Tibial nerve (tissue), 4 donors: ENCODE results near the gene IKZF5. TPM values are rescaled to one million over a fixed set of nuclear protein-coding genes. Genes with fewer than 3 reads are reported as not detected.

Experiments
- DNase-seq, 2 donors: peaks; one replicate each; pipeline ENCODE4 v3.0.0-alpha.2; 2019; ENCODE audit warnings: low spot score in 2 of 2
- H3K27ac ChIP-seq, 4 donors: fragments of 200-600 bp; sonication (generic) in 3 of 4; one replicate each; pipeline ENCODE4 v1.5.1; 2017 to 2019; ENCODE audit warnings: mild to moderate bottlenecking in 1 of 4
- H3K27me3 ChIP-seq, 2 donors: fragments of 200-600 bp; sonication (generic) in 1 of 2; one replicate each; pipeline versions ENCODE4 v1.5.1 to v1.6.0; 2017 to 2019
- H3K36me3 ChIP-seq, 3 donors: fragments of 200-600 bp; sonication (generic); one replicate each; pipeline ENCODE4 v1.5.1; 2018 to 2019
- H3K4me1 ChIP-seq, 4 donors: fragments of 200-600 bp; sonication (generic) in 3 of 4; one replicate each; pipeline ENCODE4 v1.5.1; 2017 to 2019
- H3K4me3 ChIP-seq, 4 donors: fragments of 200-600 bp; sonication (generic) in 3 of 4; one replicate each; pipeline ENCODE4 v1.5.1; 2017 to 2019; ENCODE audit warnings: mild to moderate bottlenecking in 1 of 4, moderate library complexity in 1 of 4
- H3K9me3 ChIP-seq, 4 donors: fragments of 200-600 bp; sonication (generic) in 3 of 4; one replicate each; pipeline ENCODE4 v1.5.1; 2017 to 2019
- EP300 ChIP-seq, 2 donors: sonication (generic); formaldehyde crosslinking; IDR thresholded peaks; one replicate each; pipeline ENCODE4 v1.6.1; 2017; ENCODE audit warnings: antibody characterized with exemption in 2 of 2, mild to moderate bottlenecking in 1 of 2
- POLR2A ChIP-seq, 2 donors: fragments of 450-650 bp; IDR thresholded peaks; one replicate each; pipeline ENCODE4 v1.6.1; 2017; ENCODE audit warnings: antibody characterized with exemption in 2 of 2, mild to moderate bottlenecking in 2 of 2, moderate library complexity in 2 of 2
- WGBS, 2 donors: methylation state at CpG; one replicate each; pipeline ENCODE4 v1.1.5; 2018; 5-methylcytosine and 5-hydroxymethylcytosine counted together
- total RNA-seq, 4 donors: library from RNA; depleted of rRNA; stranded (reverse); fragments of >200 nt; gene quantifications; one replicate each; pipeline ENCODE4 v1.1.0, GENCODE V29; 2016
- TF ChIP-seq, protein P1 (sequence below), 5 experiments: fragments of 200-600 bp in 3 of 5; fragments of 450-650 bp in 2 of 5; sonication (generic) in 3 of 5; IDR thresholded peaks; one replicate each; pipeline ENCODE4 v1.5.1; 2016 to 2019; ENCODE audit warnings: antibody characterized with exemption in 5 of 5, mild to moderate bottlenecking in 3 of 5, moderate library complexity in 2 of 5

IKZF5 gene
- total RNA-seq, 4 donors from 2014 or later, result 7.2 to 16.4 (median 13.8) TPM

DNA sequence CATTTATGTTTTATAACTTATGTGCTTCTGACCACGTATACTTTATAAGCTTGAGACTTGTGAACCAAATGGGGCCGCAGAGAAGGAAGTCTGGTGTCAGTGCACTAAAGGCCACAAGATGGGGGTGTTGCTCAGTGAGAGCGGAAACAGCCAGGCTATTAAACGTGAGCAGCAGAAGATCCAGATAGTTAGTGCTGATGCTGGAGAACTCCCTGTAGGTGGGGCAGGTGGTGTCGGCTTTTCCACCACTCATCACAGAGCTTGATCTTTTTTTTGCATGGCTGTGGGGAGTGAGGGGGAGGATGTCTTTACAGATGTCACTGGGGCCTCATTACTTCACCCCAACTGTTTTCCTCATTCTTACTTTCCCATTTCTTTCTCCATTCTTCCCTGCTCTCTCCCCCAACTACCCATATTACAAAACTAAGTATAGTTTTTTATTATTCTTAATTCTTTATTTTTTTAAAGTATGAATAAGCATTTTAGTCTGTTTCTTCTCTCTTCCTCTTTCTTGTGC lies 34.9 kb upstream of the IKZF5 start:
- Histone ChIP-seq H3K4me3 (no peak overlapping the region), H3K27me3 (no peaks in the 10 kb centered on the region), H3K36me3 (peaks cover 0 to 38% (median 8%) of the 10 kb centered on the region in 3 donors), H3K4me1 (no peaks in the 10 kb centered on the region), H3K27ac (no peak overlapping the region), H3K9me3 (no peaks in the 10 kb centered on the region)
- TF ChIP-seq, protein P1, sequence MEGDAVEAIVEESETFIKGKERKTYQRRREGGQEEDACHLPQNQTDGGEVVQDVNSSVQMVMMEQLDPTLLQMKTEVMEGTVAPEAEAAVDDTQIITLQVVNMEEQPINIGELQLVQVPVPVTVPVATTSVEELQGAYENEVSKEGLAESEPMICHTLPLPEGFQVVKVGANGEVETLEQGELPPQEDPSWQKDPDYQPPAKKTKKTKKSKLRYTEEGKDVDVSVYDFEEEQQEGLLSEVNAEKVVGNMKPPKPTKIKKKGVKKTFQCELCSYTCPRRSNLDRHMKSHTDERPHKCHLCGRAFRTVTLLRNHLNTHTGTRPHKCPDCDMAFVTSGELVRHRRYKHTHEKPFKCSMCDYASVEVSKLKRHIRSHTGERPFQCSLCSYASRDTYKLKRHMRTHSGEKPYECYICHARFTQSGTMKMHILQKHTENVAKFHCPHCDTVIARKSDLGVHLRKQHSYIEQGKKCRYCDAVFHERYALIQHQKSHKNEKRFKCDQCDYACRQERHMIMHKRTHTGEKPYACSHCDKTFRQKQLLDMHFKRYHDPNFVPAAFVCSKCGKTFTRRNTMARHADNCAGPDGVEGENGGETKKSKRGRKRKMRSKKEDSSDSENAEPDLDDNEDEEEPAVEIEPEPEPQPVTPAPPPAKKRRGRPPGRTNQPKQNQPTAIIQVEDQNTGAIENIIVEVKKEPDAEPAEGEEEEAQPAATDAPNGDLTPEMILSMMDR (IDR thresholded peaks at IDR 0.05), result peak; percentile 49 to 61 (median 52)
- no peak for TF ChIP-seq EP300 (IDR thresholded peaks at IDR 0.05)
- TF ChIP-seq POLR2A (IDR thresholded peaks at IDR 0.05), result no peak
- 3 to 9% methylated on average over 5 of the region's 5 CpGs for WGBS, 2 donors
- DNase-seq, result peak in 1 of 2 donors; percentile 12

- H3K4me3 ChIP-seq, result no peak overlapping the region
- no peak for TF ChIP-seq POLR2A (IDR thresholded peaks at IDR 0.05)
- TF ChIP-seq, protein P1 (IDR thresholded peaks at IDR 0.05), result no peak
- TF ChIP-seq EP300 (IDR thresholded peaks at IDR 0.05), result no peak
- WGBS, 2 donors, result 83 to 87% methylated on average over 12 of the region's 12 CpGs
- no peaks in the 10 kb centered on the region for H3K4me1 ChIP-seq
- no peaks in the 10 kb centered on the region for H3K27me3 ChIP-seq
- DNase-seq, result no peak
- H3K9me3 ChIP-seq, result no peaks in the 10 kb centered on the region
- peaks cover 0 to 38% (median 7%) of the 10 kb centered on the region in 3 donors for H3K36me3 ChIP-seq
- no peak overlapping the region for H3K27ac ChIP-seq
Measured at GRCh38 chr10:123042708-123043408, 34.3 kb upstream of the IKZF5 start.

DNA sequence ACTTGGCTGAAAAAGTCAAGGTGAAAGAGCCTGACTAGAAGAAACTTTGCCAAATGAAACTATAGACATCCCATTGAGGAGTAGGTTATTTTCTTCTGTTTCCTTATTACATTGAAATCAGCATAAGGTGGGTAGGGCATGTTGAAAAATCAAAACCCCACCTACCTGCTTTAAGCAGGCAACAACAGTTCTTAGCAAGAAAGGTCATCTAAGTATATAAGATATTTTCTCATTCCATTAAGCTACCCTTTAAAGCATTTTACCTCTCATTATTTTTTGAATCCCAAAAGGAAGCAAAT lies 31.0 kb upstream of the IKZF5 start:
- DNase-seq, result no peak
- Histone ChIP-seq H3K36me3 (peaks cover 0 to 51% (median 0%) of the 10 kb centered on the region in 3 donors), H3K27ac (no peak overlapping the region), H3K4me3 (no peak overlapping the region), H3K9me3 (no peaks in the 10 kb centered on the region), H3K27me3 (no peaks in the 10 kb centered on the region), H3K4me1 (no peaks in the 10 kb centered on the region)
- TF ChIP-seq POLR2A (IDR thresholded peaks at IDR 0.05), result no peak
- TF ChIP-seq, protein P1 (IDR thresholded peaks at IDR 0.05), result no peak
- TF ChIP-seq EP300 (IDR thresholded peaks at IDR 0.05), result no peak

GRCh38 chr10:123038782-123039631 lies 30.4 kb upstream of the IKZF5 start:
- Histone ChIP-seq H3K9me3 (no peaks in the 10 kb centered on the region), H3K36me3 (peaks cover 0 to 54% (median 0%) of the 10 kb centered on the region in 3 donors), H3K4me3 (no peak overlapping the region), H3K27ac (no peak overlapping the region), H3K4me1 (no peaks in the 10 kb centered on the region), H3K27me3 (no peaks in the 10 kb centered on the region)
- 60 to 61% methylated on average over 18 of the region's 18 CpGs for WGBS, 2 donors
- no peak for DNase-seq
- TF ChIP-seq EP300 (IDR thresholded peaks at IDR 0.05) (no peak), POLR2A (IDR thresholded peaks at IDR 0.05) (no peak)
- TF ChIP-seq, protein P1 (IDR thresholded peaks at IDR 0.05), result no peak
